Aorta (tissue), 5 donors: ENCODE results near the gene GET3. TPM values are rescaled to one million over a fixed set of nuclear protein-coding genes. Genes with fewer than 3 reads are reported as not detected.

Experiments used
- ATAC-seq: fragments of 200-7000 bp; cut with Tn5 transposase; one replicate; pipeline ENCODE4 v1.9.1; 2022; ENCODE audit warnings: moderate library complexity; ENCODE audit not compliant: low FRiP score
- DNase-seq, 2 donors: peaks; one replicate each; pipeline ENCODE4 v3.0.0-alpha.2; 2020
- H3K27ac ChIP-seq, 2 donors: one replicate each; pipeline ENCODE4 v1.5.1; 2013; ENCODE audit warnings: low read length in 2 of 2, mild to moderate bottlenecking in 2 of 2, moderate library complexity in 2 of 2, control low read depth in 1 of 2, inconsistent platforms in 1 of 2, low read depth in 1 of 2
- H3K27me3 ChIP-seq, 2 donors: one replicate each; pipeline ENCODE4 v1.6.1; 2013; ENCODE audit warnings: control low read depth in 1 of 2, low read length in 1 of 2, mild to moderate bottlenecking in 1 of 2, moderate library complexity in 1 of 2; ENCODE audit not compliant: insufficient read depth in 2 of 2, control insufficient read depth in 1 of 2
- H3K36me3 ChIP-seq, 2 donors: one replicate each; pipeline ENCODE4 v1.6.1; 2013; ENCODE audit warnings: control low read depth in 1 of 2, low read length in 1 of 2, mild to moderate bottlenecking in 1 of 2; ENCODE audit not compliant: insufficient read depth in 2 of 2, control insufficient read depth in 1 of 2
- H3K4me1 ChIP-seq, 2 donors: one replicate each; pipeline ENCODE4 v1.6.1; 2013; ENCODE audit warnings: low read length in 2 of 2, control low read depth in 1 of 2, mild to moderate bottlenecking in 1 of 2, moderate library complexity in 1 of 2; ENCODE audit not compliant: insufficient read depth in 2 of 2, control insufficient read depth in 1 of 2
- H3K4me3 ChIP-seq, 2 donors: one replicate each; pipeline ENCODE4 v1.5.1; 2013; ENCODE audit warnings: low read length in 2 of 2, control low read depth in 1 of 2, mild to moderate bottlenecking in 1 of 2
- H3K9me3 ChIP-seq: one replicate; pipeline ENCODE4 v1.6.1; 2013; ENCODE audit warnings: mild to moderate bottlenecking, low read length; ENCODE audit not compliant: control insufficient read depth
- WGBS, 2 donors: extraction: QIAGEN DNeasy Blood & Tissue Kit; methylation state at CpG; one replicate each; pipeline ENCODE4 v1.1.7; 2013; 5-methylcytosine and 5-hydroxymethylcytosine counted together
- intact Hi-C, 2 donors: fragments of 100-400 bp; cut with DNase I; formaldehyde crosslinking; loops; one replicate each; pipeline versions ENCODE4 v1.14.2 to v1.15.0; 2022
- polyA plus RNA-seq, 2 donors: library from polyadenylated mRNA; stranded (reverse); fragments of 200-250 nt; gene quantifications; one replicate each; pipeline ENCODE4 v1.2.3, GENCODE V29; 2013
- total RNA-seq, 2 donors: library from RNA; stranded (reverse); fragmentation: NEBNext Ultra II Directional; extraction: Animal tissue kit (Norgen Biotek cat#: 25700); gene quantifications; one replicate each; pipeline ENCODE4 v1.2.1, GENCODE V29; 2021
- donor health status: healthy with polysubstance abuse.
- donor health status: Bipolar disorder and iron deficiency.
- donor health status: DM: no; HTN: no; CAD: no.
- donor health status: DM: no; HTN: no; CAD: no.
- donor health status: DM: yes; HTN: yes; CAD: no.

Gene GET3
- total and polyA plus RNA-seq, 4 donors, result 35.4 to 70.6 (median 51.7) TPM

DNA sequence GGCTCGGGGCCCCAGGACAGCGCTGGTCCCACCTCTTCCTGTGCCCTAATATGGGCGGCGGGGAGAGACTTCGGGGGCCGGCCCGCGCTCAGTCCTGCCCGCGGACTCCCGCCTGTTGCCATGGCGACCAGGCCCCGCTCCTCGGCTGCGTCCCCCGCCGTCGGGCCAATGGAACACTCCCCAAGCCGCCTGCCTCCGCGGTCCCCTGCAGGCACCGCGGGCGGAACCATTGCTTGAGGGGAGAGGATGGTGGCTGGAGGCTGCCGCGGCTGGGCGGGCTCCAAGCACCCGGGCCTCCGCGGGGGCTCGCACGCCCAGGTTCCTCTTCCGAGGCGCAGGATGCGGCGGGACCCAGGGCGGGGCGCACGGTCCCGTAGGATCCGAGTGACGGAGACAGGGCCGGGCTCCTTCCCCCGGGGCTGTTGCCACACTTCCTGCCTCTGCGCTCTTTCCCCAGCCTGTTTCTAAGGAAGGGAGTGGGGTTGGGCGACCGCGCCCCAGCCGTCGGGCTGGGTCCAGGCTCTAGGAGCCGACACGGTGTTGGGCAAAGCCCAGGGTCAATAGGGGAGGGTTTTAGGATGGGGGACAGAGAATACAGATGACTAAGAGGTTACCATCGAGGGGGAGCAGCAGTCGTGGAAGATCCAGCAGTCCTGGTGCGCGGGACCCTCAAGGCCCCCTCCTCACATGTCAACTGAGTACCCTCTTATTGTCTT is 52.8 kb downstream of the GET3 start:
- WGBS, 2 donors, result 1% methylated on average over 49 to 56 of the region's 56 CpGs
- ATAC-seq, result peak; percentile 76
- Histone ChIP-seq H3K36me3 (no peaks in the 10 kb centered on the region), H3K27ac (peak overlapping the region; percentile 95 to 96), H3K9me3 (no peaks in the 10 kb centered on the region), H3K4me1 (no peaks in the 10 kb centered on the region), H3K4me3 (peak overlapping the region; percentile 45 to 57), H3K27me3 (peaks cover 0 to 4% of the 10 kb centered on the region in 2 donors)
- intact Hi-C loops, result loop anchor here (5.0 to 10.0 kb wide), 3 partner anchors 362 to 1253 kb away; partner anchors contain the start of genes CNN1 (in 1 of the 2), IER2 (in 1 of the 2) and STX10 (in 1 of the 2)
- DNase-seq, result peak; percentile 99

DNA sequence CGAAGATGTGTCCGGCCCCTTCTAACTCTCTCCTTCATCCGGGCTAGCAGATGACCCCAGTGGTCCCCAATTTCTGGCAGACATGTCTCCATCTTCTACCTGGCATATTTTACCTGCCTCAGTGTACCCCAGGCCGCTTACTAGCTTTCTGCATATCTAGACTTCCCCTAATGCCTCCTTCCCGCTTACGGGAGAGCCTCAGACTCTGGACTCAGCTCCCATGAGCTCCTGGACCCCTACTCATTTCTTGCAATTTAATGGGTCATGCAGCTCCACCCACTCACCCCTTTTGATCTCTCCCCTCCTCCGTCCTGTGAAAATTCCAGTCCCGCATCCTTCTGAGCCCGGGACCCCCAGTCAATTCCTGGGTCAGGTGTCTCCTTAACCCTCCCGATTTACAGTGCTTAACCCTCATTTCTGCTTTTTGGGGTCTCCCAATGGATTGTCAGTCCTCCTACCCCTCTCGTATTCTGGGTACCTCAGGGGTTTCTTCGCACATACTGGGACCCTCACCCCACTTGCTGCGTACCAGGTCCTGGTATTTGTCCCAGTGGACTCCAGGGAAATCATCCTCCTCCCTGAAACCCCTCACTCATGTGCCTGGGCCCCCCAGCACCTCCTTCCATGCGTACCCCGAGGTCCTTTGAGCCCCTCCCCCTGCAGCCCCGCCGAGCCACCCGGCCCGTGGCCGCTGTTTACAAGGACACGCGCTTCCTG is 53.5 kb downstream of the GET3 start:
- no peak for ATAC-seq
- Histone ChIP-seq H3K36me3 (no peaks in the 10 kb centered on the region), H3K27ac (peak overlapping the region; percentile 88 to 96), H3K9me3 (no peaks in the 10 kb centered on the region), H3K4me3 (peak overlapping the region; percentile 18 to 45), H3K4me1 (no peaks in the 10 kb centered on the region), H3K27me3 (peaks cover 0 to 4% of the 10 kb centered on the region in 2 donors)
- 1 to 2% methylated on average over 22 of the region's 22 CpGs for WGBS, 2 donors
- DNase-seq, result peak in 1 of 2 donors; percentile 55
- intact Hi-C loops, result loop anchor here (5.0 to 10.0 kb wide), 3 partner anchors 362 to 1253 kb away; partner anchors contain the start of genes CNN1 (in 1 of the 2), IER2 (in 1 of the 2) and STX10 (in 1 of the 2)

DNA sequence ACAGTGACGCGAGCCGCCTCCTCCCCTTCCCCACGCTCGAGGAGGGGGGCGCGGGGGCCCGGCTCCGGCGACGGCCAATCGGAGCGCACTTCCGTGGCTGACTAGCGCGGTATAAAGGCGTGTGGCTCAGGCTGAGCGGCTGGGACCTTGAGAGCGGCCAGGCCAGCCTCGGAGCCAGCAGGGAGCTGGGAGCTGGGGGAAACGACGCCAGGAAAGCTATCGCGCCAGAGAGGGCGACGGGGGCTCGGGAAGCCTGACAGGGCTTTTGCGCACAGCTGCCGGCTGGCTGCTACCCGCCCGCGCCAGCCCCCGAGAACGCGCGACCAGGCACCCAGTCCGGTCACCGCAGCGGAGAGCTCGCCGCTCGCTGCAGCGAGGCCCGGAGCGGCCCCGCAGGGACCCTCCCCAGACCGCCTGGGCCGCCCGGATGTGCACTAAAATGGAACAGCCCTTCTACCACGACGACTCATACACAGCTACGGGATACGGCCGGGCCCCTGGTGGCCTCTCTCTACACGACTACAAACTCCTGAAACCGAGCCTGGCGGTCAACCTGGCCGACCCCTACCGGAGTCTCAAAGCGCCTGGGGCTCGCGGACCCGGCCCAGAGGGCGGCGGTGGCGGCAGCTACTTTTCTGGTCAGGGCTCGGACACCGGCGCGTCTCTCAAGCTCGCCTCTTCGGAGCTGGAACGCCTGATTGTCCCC is 54.2 kb downstream of the GET3 start, which contains the start of gene JUNB:
Gene JUNB (plus strand): TSS at position 142 of the 706 bp plus-strand sequence. CDS start 286 bp downstream, at position 428.
- Histone ChIP-seq H3K9me3 (no peaks in the 10 kb centered on the region), H3K27ac (peak within 1 kb of the TSS; percentile 88 to 96), H3K27me3 (peaks cover 0 to 4% of the 10 kb centered on the region in 2 donors), H3K4me3 (peak within 1 kb of the TSS; percentile 70 to 73), H3K36me3 (no peaks in the 10 kb centered on the region), H3K4me1 (no peaks in the 10 kb centered on the region)
- intact Hi-C loops, result loop anchor here (5.0 to 10.0 kb wide), 3 partner anchors 361 to 1254 kb away; partner anchors contain the start of genes CNN1 (in 1 of the 2), IER2 (in 1 of the 2) and STX10 (in 1 of the 2)
- WGBS, 2 donors, result 0% methylated on average over 65 to 73 of the region's 73 CpGs
- ATAC-seq (peak; percentile 79), DNase-seq (peak; percentile 99)

DNA sequence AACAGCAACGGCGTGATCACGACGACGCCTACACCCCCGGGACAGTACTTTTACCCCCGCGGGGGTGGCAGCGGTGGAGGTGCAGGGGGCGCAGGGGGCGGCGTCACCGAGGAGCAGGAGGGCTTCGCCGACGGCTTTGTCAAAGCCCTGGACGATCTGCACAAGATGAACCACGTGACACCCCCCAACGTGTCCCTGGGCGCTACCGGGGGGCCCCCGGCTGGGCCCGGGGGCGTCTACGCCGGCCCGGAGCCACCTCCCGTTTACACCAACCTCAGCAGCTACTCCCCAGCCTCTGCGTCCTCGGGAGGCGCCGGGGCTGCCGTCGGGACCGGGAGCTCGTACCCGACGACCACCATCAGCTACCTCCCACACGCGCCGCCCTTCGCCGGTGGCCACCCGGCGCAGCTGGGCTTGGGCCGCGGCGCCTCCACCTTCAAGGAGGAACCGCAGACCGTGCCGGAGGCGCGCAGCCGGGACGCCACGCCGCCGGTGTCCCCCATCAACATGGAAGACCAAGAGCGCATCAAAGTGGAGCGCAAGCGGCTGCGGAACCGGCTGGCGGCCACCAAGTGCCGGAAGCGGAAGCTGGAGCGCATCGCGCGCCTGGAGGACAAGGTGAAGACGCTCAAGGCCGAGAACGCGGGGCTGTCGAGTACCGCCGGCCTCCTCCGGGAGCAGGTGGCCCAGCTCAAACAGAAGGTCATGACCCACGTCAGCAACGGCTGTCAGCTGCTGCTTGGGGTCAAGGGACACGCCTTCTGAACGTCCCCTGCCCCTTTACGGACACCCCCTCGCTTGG is 55.0 kb downstream of the GET3 start:
- Histone ChIP-seq H3K4me3 (peak overlapping the region; percentile 70 to 73), H3K9me3 (no peaks in the 10 kb centered on the region), H3K27ac (peak overlapping the region; percentile 70 to 86), H3K36me3 (no peaks in the 10 kb centered on the region), H3K4me1 (no peaks in the 10 kb centered on the region), H3K27me3 (peaks cover 0 to 4% of the 10 kb centered on the region in 2 donors)
- DNase-seq, result peak; percentile 84 to 88
- WGBS, 2 donors, result 0% methylated on average over 70 to 84 of the region's 84 CpGs
- no peak for ATAC-seq
- intact Hi-C loops, result loop anchor here (5.0 to 10.0 kb wide), 3 partner anchors 360 to 1255 kb away; partner anchors contain the start of genes CNN1 (in 1 of the 2), IER2 (in 1 of the 2) and STX10 (in 1 of the 2)

DNA sequence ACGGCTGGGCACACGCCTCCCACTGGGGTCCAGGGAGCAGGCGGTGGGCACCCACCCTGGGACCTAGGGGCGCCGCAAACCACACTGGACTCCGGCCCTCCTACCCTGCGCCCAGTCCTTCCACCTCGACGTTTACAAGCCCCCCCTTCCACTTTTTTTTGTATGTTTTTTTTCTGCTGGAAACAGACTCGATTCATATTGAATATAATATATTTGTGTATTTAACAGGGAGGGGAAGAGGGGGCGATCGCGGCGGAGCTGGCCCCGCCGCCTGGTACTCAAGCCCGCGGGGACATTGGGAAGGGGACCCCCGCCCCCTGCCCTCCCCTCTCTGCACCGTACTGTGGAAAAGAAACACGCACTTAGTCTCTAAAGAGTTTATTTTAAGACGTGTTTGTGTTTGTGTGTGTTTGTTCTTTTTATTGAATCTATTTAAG is 55.6 kb downstream of the GET3 start:
- DNase-seq (no peak), ATAC-seq (no peak)
- Histone ChIP-seq H3K4me1 (no peaks in the 10 kb centered on the region), H3K27me3 (peaks cover 0 to 4% of the 10 kb centered on the region in 2 donors), H3K27ac (peak overlapping the region; percentile 64 to 86), H3K4me3 (peak overlapping the region; percentile 70 to 73), H3K9me3 (no peaks in the 10 kb centered on the region), H3K36me3 (no peaks in the 10 kb centered on the region)
- WGBS, 2 donors, result 0 to 1% methylated on average over 21 to 22 of the region's 22 CpGs
- intact Hi-C loops, result loop anchor here (5.0 to 10.0 kb wide), 3 partner anchors 359 to 1256 kb away; partner anchors contain the start of genes CNN1 (in 1 of the 2), IER2 (in 1 of the 2) and STX10 (in 1 of the 2)

DNA sequence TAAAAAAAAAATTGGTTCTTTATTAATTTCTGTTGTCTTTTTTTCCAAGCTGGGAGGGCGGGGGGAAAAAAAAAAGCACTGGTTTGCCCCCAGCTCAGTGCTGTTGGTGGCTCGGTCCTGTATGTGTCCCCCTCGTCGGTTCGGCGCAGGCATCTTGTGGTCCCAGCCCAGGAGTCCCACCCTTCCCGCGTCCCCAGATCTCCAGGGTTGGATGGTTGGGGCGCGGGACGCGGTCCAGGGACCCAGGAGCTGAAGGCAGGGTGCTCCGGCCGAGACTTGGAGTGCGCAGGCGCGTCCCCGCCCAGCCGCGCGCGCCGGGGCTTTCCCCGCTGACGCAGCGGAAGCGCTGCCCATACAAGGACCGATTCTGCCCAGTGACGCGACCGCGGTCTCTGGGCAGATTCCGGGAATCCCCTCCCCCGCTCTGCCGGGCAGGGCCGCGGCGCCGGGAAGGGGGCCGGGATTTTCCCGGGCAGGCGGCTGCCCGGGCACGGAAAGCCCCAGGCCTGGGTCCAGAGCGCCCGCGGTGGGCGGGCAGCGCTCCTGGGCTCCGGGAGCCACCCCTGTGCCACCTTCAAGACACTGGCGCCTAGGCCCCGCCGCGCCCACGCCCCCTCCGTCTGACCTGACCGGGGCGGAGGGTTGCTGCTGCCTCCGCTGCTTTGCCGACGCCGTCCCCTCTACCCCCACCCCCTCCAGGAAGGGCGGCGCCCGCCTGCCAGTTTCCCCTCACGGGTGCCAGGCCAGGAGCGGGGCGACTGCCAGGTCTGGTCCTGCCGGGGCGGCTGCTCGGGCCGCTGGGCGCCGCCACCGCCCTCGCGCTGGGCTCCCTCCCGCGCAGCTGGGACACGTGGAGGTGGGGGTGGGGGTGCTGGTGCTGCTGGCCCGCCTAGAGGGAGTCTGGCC is 56.2 kb downstream of the GET3 start:
- ATAC-seq, result peak; percentile 62
- Histone ChIP-seq H3K9me3 (no peaks in the 10 kb centered on the region), H3K4me1 (no peaks in the 10 kb centered on the region), H3K36me3 (no peaks in the 10 kb centered on the region), H3K27me3 (peaks cover 0 to 4% of the 10 kb centered on the region in 2 donors), H3K27ac (peak overlapping the region; percentile 86 to 87), H3K4me3 (peak overlapping the region; percentile 70 to 73)
- peak; percentile 95 to 98 for DNase-seq
- intact Hi-C loops, result loop anchor here (1.0 to 10.0 kb wide), 4 partner anchors 16 to 1256 kb away; partner anchors contain the start of genes CNN1 (in 1 of the 2), IER2 (in 1 of the 2) and STX10 (in 1 of the 2)
- 0 to 1% methylated on average over 62 to 81 of the region's 81 CpGs for WGBS, 2 donors
